H1 (cell line): ENCODE data around the gene COL5A3. TPM values are rescaled to one million over a fixed set of nuclear protein-coding genes. Genes with fewer than 3 reads are reported as not detected.

ENCODE experiments used
- USF2 ChIP-seq: IDR thresholded peaks from 2 replicates; pipeline ENCODE4 v1.6.1; 2011; ENCODE audit warnings: low read length, improper control_type of control experiment
- polyA plus RNA-seq, 7 experiments: library from polyadenylated mRNA; depleted of rRNA in 3 of 7; stranded (reverse) in 5 of 7; unstranded in 2 of 7; fragments of >200 nt in 5 of 7; fragments of 200-250 nt in 2 of 7; gene quantifications; 1 replicate in 5 of 7; 2 replicates in 1 of 7; 4 replicates in 1 of 7; pipeline versions ENCODE4 v1.2.1 to v1.2.3, GENCODE V29; 2011 to 2013; ENCODE audit warnings: missing spikeins in 2 of 7, mixed read lengths in 2 of 7
- total RNA-seq: library from RNA; stranded (reverse); fragmentation: NEBNext Ultra II Directional; extraction: Animal tissue kit (Norgen Biotek cat#: 25700); gene quantifications from 2 replicates; pipeline ENCODE4 v1.2.1, GENCODE V29; 2021

COL5A3 gene
- total and polyA plus RNA-seq, 2 of the 8 experiments (the other 6 are each of a cell fraction or from before 2014, with no cell fraction given) = 0.67 to 0.74 TPM

- no peak for TF ChIP-seq USF2
Observed at GRCh38 chr19:9995084-9995483, 15.2 kb downstream of the COL5A3 start (continued).
